Small intestine (tissue), 7 donors: ENCODE data around the gene COQ8B. TPM values are rescaled to one million over a fixed set of nuclear protein-coding genes. Genes with fewer than 3 reads are reported as not detected.
"Not testable (repeated sequence)": the region's sequence is repeated elsewhere in the genome, so short reads cannot be mapped to it uniquely, and the experiment has no call there.

Experiments
- DNase-seq, 2 donors: peaks; one replicate each; pipeline versions ENCODE4 v3.0.0 to v3.0.0-alpha.2; 2013
- FAIRE-seq: peaks from 2 replicates; lab custom pipeline; 2012; peaks lifted over from hg19 to GRCh38; lab: Jason Lieb, UNC
- H3K27ac ChIP-seq, 3 donors: one replicate each; pipeline ENCODE4 v1.5.1; 2013; ENCODE audit warnings: low read length in 2 of 3, mild to moderate bottlenecking in 2 of 3, control low read depth in 1 of 3, inconsistent platforms in 1 of 3, low read depth in 1 of 3, moderate library complexity in 1 of 3
- H3K27me3 ChIP-seq, 3 donors: one replicate each; pipeline ENCODE4 v1.6.1; 2013; ENCODE audit warnings: low read length in 3 of 3, inconsistent platforms in 1 of 3; ENCODE audit not compliant: control insufficient read depth in 3 of 3, insufficient read depth in 3 of 3
- H3K36me3 ChIP-seq, 3 donors: one replicate each; pipeline ENCODE4 v1.6.1; 2013; ENCODE audit warnings: low read length in 3 of 3, inconsistent platforms in 1 of 3, low read depth in 1 of 3, mild to moderate bottlenecking in 1 of 3, moderate library complexity in 1 of 3; ENCODE audit not compliant: control insufficient read depth in 3 of 3, insufficient read depth in 2 of 3
- H3K4me1 ChIP-seq, 3 donors: one replicate each; pipeline ENCODE4 v1.6.1; 2013; ENCODE audit warnings: low read length in 2 of 3, inconsistent platforms in 1 of 3, low read depth in 1 of 3, mild to moderate bottlenecking in 1 of 3, moderate library complexity in 1 of 3; ENCODE audit not compliant: control insufficient read depth in 3 of 3, insufficient read depth in 2 of 3
- H3K4me3 ChIP-seq, 3 donors: one replicate each; pipeline ENCODE4 v1.5.1; 2013; ENCODE audit warnings: low read length in 3 of 3, control low read depth in 1 of 3, inconsistent platforms in 1 of 3, low read depth in 1 of 3, mild to moderate bottlenecking in 1 of 3, moderate library complexity in 1 of 3
- H3K9me3 ChIP-seq, 2 donors: one replicate each; pipeline ENCODE4 v1.6.1; 2013; ENCODE audit warnings: low read depth in 1 of 2, low read length in 1 of 2; ENCODE audit not compliant: control insufficient read depth in 2 of 2, insufficient read depth in 1 of 2
- WGBS, 3 donors: extraction: QIAGEN DNeasy Blood & Tissue Kit; methylation state at CpG; one replicate each; pipeline ENCODE4 v1.1.7; 2013; 5-methylcytosine and 5-hydroxymethylcytosine counted together
- polyA plus RNA-seq, 4 donors: library from polyadenylated mRNA; stranded (reverse) in 3 of 4; unstranded in 1 of 4; fragments of 200-250 nt in 3 of 4; fragments of 120-200 nt in 1 of 4; gene quantifications; one replicate each; pipeline versions ENCODE4 v1.2.1 to v1.2.3, GENCODE V29; 2013
- donor health status: healthy with polysubstance abuse.
- donor health status: control.
- donor health status: control.
- donor health status: Bipolar disorder and iron deficiency.
- donor health status: healthy.

Gene COQ8B
- polyA plus RNA-seq, 4 donors, result 29.2 to 45.5 (median 42.8) TPM

DNA sequence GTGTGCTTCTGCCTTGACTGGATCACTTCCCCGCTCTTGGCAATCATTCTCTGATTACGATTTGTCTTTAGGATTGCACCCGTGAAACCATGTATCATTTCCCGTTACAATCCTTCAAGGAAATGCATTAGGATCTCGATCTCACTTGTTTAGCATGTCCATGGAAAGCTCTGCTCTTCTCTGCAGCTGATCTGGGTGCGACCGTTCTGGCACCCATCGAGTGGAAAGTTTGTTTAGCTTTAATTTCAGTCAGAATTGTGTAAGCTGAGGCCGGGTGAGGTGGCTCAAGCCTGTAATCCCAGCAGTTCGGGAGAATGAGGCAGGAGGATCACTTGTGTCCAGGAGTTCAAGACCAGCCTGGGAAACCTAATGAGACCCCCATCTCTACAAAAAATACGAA lies 57.1 kb downstream of the COQ8B start:
- DNase-seq, result no peak
- Histone ChIP-seq H3K27ac (peak overlapping the region in 1 of 3 donors; percentile 58), H3K36me3 (no peaks in the 10 kb centered on the region), H3K9me3 (no peaks in the 10 kb centered on the region), H3K4me1 (peaks cover 0 to 11% (median 3%) of the 10 kb centered on the region in 3 donors), H3K27me3 (peaks cover 0 to 10% (median 0%) of the 10 kb centered on the region in 3 donors), H3K4me3 (no peak overlapping the region)
- WGBS, 3 donors, result 60 to 74% (median 70%) methylated on average over 11 of the region's 11 CpGs
- FAIRE-seq, result no peak

DNA sequence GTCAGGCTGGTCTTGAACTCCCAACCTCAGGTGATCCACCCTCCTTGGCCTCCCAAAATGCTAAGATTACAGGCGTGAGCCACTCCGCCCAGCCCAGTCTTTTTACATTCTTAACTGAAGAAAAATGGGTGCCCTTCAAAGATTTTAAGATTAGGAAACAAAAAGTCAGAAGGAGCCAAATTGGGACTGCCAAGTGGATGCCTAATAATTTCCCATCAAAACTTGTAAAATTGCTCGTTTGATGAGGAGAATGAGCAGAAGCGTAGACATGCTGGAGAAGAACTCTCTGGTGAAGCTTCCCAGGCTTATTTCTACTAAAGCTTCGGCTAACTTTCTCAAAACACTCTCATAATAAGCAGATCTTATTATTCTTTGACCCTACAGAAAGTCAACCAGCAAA lies 57.6 kb downstream of the COQ8B start:
- no peaks in the 10 kb centered on the region for H3K9me3 ChIP-seq
- no peak overlapping the region for H3K4me3 ChIP-seq
- DNase-seq (no peak), FAIRE-seq (no peak)
- H3K4me1 ChIP-seq, result peaks cover 0 to 11% (median 3%) of the 10 kb centered on the region in 3 donors
- 81 to 89% (median 85%) methylated on average over 5 of the region's 5 CpGs for WGBS, 3 donors
- peak overlapping the region in 1 of 3 donors; percentile 58 for H3K27ac ChIP-seq
- no peaks in the 10 kb centered on the region for H3K36me3 ChIP-seq
- H3K27me3 ChIP-seq, result peaks cover 0 to 10% (median 0%) of the 10 kb centered on the region in 3 donors

DNA sequence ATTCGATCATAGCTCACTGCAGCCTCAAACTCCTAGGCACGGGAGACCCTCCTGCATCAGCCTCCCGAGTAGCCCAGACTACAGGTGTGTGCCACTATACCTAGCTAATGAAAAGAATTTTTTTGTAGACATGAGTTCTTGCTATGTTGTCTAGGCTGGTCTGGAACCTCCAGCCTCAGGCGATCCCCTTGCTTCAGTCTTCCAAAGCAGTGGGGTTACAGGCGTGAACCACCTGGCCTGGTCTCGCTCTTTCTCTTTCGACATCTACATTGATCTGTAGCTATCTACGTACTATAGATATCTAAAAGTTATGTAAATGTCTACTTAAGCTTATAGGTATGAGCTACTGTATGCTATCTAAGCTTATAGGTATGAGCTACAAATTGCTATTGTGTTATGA lies 58.7 kb downstream of the COQ8B start:
- no peak for FAIRE-seq
- 90 to 96% (median 91%) methylated on average over 8 of the region's 8 CpGs for WGBS, 3 donors
- Histone ChIP-seq H3K9me3 (no peaks in the 10 kb centered on the region), H3K27ac (no peak overlapping the region), H3K27me3 (no peaks in the 10 kb centered on the region), H3K4me3 (no peak overlapping the region), H3K4me1 (peaks cover 0 to 3% (median 0%) of the 10 kb centered on the region in 3 donors), H3K36me3 (no peaks in the 10 kb centered on the region)
- no peak for DNase-seq

DNA sequence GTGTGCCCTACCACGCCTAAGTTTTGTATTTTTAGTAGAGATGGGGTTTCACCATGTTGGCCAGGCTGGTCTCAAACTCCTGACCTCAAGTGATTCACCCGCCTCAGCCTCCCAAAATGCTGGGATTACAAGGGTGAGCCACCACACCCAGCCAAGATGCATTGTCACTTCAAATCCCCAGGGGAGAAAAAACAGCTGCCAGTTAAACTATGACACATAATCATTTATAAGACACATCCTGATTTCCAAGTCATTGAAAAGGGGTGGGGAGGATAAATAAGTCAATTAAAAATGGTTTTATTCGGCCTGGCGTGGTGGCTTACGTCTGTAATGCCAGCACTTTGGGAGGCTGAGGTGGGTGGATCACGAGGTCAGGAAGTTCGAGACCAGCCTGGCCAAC lies 61.0 kb downstream of the COQ8B start:
- not testable (repeated sequence) for H3K36me3 ChIP-seq, H3K27me3 ChIP-seq, H3K27ac ChIP-seq, DNase-seq, H3K4me1 ChIP-seq, H3K4me3 ChIP-seq, FAIRE-seq, H3K9me3 ChIP-seq
- WGBS, 3 donors, result 69 to 82% (median 74%) methylated on average over 7 of the region's 7 CpGs

DNA sequence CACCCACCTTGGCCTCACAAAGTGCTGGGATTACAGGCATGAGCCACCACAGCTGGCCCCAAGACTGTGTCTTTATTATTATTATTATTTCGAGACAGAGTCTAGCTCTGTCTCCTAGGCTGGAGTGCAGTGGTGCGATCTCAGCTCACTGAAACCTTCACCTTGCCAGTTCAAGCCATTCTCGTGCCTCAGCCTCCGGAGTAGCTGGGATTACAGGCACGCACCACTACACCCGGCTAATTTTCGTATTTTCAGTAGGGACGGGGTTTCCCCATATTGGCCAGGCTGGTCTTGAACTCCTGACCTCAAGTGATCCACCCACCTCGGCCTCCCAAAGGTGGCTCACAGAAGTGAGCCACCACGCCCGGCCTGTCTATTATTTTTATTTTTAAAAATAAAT lies 64.4 kb downstream of the COQ8B start:
- not testable (repeated sequence) for H3K4me1 ChIP-seq

DNA sequence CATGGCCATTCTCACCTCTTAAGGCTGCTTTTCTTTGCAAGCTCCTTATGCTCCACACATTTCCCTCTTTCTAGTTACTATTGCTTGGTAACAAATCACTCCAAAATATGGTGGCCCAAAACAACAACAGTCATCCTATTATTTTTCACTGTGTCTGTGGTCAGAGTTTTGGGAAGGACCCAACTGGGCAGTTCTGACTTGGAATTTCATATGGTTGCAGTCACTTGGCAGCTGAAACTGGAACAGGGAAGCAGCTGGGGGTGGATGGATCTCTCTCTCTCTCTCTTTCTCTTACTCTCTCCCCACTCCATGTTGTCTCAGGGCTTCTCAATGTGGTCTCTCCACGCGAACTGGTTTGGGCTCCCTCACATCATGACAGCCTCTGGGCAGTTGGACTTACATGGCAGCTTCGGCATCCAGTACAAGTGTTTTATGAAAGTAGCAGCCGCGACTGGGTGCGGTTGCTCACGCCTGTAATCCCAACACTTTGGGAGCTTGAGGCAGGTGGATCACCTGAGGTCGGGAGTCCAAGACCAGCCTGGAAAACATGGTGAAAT lies 65.9 kb downstream of the COQ8B start:
- no peaks in the 10 kb centered on the region for H3K4me1 ChIP-seq
- H3K27ac ChIP-seq, result peak overlapping the region in 1 of 3 donors; percentile 75
- DNase-seq (no peak), FAIRE-seq (no peak)
- WGBS, 3 donors, result 68 to 78% (median 76%) methylated on average over 8 of the region's 8 CpGs
- no peaks in the 10 kb centered on the region for H3K36me3 ChIP-seq
- H3K27me3 ChIP-seq, result peaks cover 0 to 3% (median 0%) of the 10 kb centered on the region in 3 donors
- no peaks in the 10 kb centered on the region for H3K9me3 ChIP-seq
- no peak overlapping the region for H3K4me3 ChIP-seq

More for the DNA sequence above, 64.4 kb downstream of the COQ8B start:
- not testable (repeated sequence) for H3K4me3 ChIP-seq, FAIRE-seq, H3K27ac ChIP-seq, H3K27me3 ChIP-seq, DNase-seq, H3K36me3 ChIP-seq, H3K9me3 ChIP-seq
- WGBS, 3 donors, result 74 to 87% (median 80%) methylated on average over 11 of the region's 11 CpGs

DNA sequence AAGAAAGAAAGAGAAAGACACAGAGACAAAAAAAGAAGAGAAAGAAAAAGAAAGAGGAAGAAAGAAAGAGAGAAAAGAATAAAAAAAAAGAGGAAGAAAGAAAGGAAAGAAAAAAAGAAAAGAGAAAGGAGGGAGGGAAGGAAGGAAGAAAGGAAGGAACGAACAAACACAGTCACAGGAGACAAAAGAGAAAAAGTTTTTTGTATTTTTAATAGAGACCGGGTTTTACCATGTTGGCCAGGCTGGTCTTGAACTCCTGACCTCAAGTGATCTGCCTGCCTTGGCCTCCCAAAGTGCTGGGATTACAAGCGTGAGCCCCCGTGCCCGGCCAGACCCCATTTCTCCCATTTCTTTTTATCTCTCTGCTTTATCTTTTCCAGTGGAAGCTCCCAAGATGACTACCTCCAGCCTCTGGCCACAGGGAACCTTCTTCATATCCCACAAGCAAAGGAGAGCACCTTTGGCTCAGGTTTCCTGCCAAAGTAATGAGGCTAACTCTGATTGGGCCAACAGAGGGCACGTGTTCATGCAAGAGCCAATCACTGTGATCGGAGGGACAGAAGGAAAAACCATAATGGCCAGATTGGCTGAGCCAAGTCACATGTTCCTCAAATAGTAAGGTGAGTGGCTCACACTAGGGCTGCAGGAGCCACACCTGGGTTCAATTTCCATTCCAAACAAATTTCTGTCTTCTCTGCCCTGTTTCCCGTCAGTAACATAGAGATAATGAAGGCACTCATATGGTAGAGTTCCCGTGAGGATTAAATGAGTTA lies 66.6 kb downstream of the COQ8B start:
- not testable (repeated sequence) for H3K4me3 ChIP-seq, H3K27me3 ChIP-seq, H3K4me1 ChIP-seq, DNase-seq, FAIRE-seq, H3K9me3 ChIP-seq, H3K36me3 ChIP-seq
- H3K27ac ChIP-seq, result peak overlapping the region in 1 of 3 donors; percentile 75
- WGBS, 3 donors, result 82 to 88% (median 86%) methylated on average over 9 of the region's 9 CpGs

DNA sequence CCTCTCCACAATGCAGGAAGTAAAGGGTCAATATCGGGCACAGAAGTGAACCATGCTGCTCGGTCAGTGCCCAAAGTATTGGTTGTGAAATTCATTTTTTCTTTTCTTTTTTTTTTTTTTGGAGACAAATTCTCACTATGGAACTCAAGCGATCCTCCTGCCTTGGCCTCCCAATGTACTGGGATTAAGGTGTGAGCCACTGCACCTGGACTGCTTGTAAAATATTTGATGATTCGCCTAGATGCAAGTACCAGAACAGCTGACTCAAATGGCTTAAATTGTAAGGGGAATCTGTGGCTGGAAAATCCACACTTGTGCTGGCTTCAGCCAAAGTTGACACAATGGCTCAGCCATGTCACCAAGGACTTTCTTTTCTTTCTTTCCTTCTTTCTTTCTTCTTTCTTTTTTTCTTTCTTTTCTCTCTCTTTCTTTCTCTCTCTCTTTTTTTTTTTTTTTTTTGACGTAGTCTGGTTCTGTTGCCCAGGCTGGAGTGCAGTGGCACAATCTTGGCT lies 69.9 kb downstream of the COQ8B start:
- DNase-seq (no peak), FAIRE-seq (no peak)
- no peaks in the 10 kb centered on the region for H3K9me3 ChIP-seq
- WGBS, 3 donors, result 71 to 76% (median 72%) methylated on average over 5 of the region's 5 CpGs
- no peak overlapping the region for H3K4me3 ChIP-seq
- no peaks in the 10 kb centered on the region for H3K4me1 ChIP-seq
- H3K27me3 ChIP-seq, result peaks cover 0 to 3% (median 0%) of the 10 kb centered on the region in 3 donors
- H3K36me3 ChIP-seq, result no peaks in the 10 kb centered on the region
- H3K27ac ChIP-seq, result peak overlapping the region in 2 of 3 donors; percentile 42 to 86
